Activated naive CD8-positive, alpha-beta T cell (primary cell): ENCODE results near the gene KANK3.
"Not testable (repeated sequence)": the region's sequence is repeated elsewhere in the genome, so short reads cannot be mapped to it uniquely, and the experiment has no call there.

Experiments
- H3K27ac Mint-ChIP-seq: one replicate; pipeline ENCODE4 v1.8.0; 2021; ENCODE audit warnings: mixed read lengths
- H3K27me3 Mint-ChIP-seq: one replicate; pipeline ENCODE4 v1.8.0; 2021; ENCODE audit warnings: mixed read lengths
- H3K36me3 Mint-ChIP-seq: one replicate; pipeline ENCODE4 v1.8.0; 2021; ENCODE audit warnings: mixed read lengths
- H3K4me1 Mint-ChIP-seq: one replicate; pipeline ENCODE4 v1.8.0; 2021; ENCODE audit warnings: low read depth, mixed read lengths
- H3K4me3 Mint-ChIP-seq: one replicate; pipeline ENCODE4 v1.8.0; 2021; ENCODE audit warnings: mild to moderate bottlenecking, mixed read lengths
- H3K9me3 Mint-ChIP-seq: one replicate; pipeline ENCODE4 v1.8.0; 2021; ENCODE audit warnings: low read depth, mixed read lengths

The KANK3 gene

DNA sequence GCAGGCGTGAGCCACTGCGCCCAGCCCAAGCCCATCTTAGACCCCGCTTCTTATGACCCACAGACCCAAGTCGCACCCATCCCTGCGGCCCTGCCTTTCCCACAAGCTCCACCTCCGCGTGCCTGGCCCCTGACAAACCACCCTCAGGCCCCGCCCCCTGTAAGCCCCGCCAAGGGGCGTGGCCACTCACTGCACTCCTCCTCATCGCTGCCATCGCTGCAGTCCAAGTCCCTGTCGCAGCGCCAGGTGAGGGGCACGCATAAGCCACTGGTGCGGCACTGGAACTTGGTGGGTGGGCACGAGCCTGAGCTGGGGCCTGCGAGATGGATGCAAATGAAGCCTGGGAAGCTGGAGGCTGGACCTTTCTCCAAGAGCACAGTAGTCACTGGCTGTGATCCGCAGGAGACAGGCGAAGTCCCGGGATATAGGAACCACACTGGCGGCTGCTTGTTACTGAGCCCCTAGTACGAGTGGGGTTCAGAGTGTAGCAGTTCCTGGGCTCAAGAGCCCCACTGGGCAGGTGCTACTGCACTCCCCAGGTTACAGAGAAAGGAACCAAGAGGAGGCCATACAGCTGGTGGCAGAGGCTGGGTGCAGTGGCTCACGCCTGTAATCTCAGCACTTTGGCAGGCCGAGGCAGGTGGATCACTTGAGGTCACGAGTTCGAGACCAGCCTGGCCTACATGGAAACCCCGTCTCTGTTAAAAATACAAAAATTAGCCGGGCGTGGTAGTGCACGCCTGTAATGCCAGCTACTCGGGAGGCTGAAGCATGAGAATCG, 38.0 kb downstream of the KANK3 start:
- Mint-ChIP-seq H3K9me3 (no peaks in the 10 kb centered on the region), H3K4me1 (peaks cover 30% of the 10 kb centered on the region), H3K4me3 (no peak overlapping the region), H3K36me3 (peaks cover 3% of the 10 kb centered on the region), H3K27me3 (no peaks in the 10 kb centered on the region), H3K27ac (no peak overlapping the region)

DNA sequence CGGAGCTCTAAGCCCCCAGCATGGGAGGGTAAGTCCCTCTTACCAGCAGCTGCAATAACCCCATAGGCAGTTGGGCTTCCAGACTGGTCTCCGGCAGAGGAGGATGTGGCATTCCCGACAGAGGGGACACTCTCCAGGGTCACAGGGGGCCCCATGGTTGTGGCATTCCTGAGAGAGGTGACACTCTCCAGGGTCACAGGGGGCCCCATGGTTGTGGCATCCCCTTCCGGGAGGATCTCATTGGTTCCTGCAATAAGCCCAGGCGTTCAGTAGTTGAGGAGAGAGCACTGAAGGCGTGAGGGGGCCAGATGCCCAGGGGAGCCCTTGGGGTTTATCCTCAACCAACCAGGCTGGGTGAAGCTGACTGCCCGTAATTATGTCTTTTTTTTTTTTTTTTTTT, 40.3 kb downstream of the KANK3 start:
- H3K27ac Mint-ChIP-seq: no peak overlapping the region
- no peak overlapping the region for H3K4me3 Mint-ChIP-seq
- peaks cover 3% of the 10 kb centered on the region for H3K36me3 Mint-ChIP-seq
- H3K4me1 Mint-ChIP-seq: peaks cover 20% of the 10 kb centered on the region
- H3K27me3 Mint-ChIP-seq: no peaks in the 10 kb centered on the region
- no peaks in the 10 kb centered on the region for H3K9me3 Mint-ChIP-seq

DNA sequence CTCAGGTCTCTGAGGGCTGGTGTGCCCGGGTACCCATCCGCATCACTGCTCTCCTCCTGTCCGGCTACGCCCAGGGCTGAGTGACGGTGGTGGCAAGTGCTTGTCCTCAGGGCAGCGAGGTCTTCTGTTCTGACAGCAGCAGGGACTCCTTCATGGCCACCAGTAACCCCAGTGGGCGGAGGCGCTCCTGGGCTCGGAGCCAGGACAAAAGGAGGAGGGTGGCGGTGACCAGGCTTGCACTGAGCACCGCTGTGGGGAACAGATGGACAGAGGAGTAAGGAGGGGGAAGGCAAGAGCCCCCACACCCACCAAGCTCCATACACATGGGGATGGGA, 40.7 kb downstream of the KANK3 start:
- H3K4me1 Mint-ChIP-seq: peaks cover 18% of the 10 kb centered on the region

DNA sequence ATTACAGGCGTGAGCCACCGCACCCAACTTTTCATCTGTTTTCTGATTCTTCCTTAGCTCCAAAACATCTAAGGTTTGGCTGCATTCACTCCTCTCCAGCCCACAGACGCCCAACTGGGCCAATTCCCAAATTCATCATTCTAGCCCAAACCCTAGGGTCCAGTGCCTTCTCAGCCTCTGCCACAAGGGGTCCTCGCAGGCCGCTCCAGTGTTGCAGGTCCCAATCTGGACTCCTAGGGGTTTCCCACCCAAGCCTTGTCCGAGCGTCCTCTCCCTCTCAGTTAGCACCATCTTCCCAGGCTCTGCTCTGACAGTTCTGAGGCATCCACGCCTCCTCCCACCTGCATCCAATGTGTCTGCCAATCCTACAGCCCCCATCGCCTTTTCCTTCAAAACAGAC, 51.7 kb downstream of the KANK3 start:
- not testable (repeated sequence) for H3K4me1 Mint-ChIP-seq, H3K4me3 Mint-ChIP-seq, H3K27ac Mint-ChIP-seq, H3K36me3 Mint-ChIP-seq, H3K27me3 Mint-ChIP-seq, H3K9me3 Mint-ChIP-seq

More for the DNA sequence above, 40.7 kb downstream of the KANK3 start:
- Mint-ChIP-seq H3K36me3 (peaks cover 3% of the 10 kb centered on the region), H3K27me3 (no peaks in the 10 kb centered on the region), H3K9me3 (no peaks in the 10 kb centered on the region), H3K27ac (no peak overlapping the region), H3K4me3 (no peak overlapping the region)

DNA sequence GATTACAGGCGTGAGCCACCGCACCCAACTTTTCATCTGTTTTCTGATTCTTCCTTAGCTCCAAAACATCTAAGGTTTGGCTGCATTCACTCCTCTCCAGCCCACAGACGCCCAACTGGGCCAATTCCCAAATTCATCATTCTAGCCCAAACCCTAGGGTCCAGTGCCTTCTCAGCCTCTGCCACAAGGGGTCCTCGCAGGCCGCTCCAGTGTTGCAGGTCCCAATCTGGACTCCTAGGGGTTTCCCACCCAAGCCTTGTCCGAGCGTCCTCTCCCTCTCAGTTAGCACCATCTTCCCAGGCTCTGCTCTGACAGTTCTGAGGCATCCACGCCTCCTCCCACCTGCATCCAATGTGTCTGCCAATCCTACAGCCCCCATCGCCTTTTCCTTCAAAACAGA, 66.6 kb downstream of the KANK3 start:
- H3K36me3 Mint-ChIP-seq: not testable (repeated sequence)

More for the DNA sequence above, 66.6 kb downstream of the KANK3 start:
- H3K27me3 Mint-ChIP-seq, H3K4me3 Mint-ChIP-seq, H3K9me3 Mint-ChIP-seq, H3K4me1 Mint-ChIP-seq, H3K27ac Mint-ChIP-seq: not testable (repeated sequence)
